Erythroblast (primary cell): ENCODE results near the gene USP50.

Source experiments
- GATA1 ChIP-seq: IDR thresholded peaks from 2 replicates; pipeline ENCODE4 v1.6.1; 2011; ENCODE audit warnings: low read depth, mild to moderate bottlenecking, control low read depth, low read length, moderate library complexity
- POLR2A ChIP-seq: IDR thresholded peaks from 2 replicates; pipeline ENCODE4 v1.6.1; 2011; ENCODE audit warnings: mild to moderate bottlenecking, low read length

- TF ChIP-seq POLR2A (no peak), GATA1 (no peak)
Observed at GRCh38 chr15:50549326-50549725, 2.9 kb upstream of the USP50 start.
